Bronchial epithelial cell (primary cell): Measurements from ENCODE around the gene STARD13. TPM values are rescaled to one million over a fixed set of nuclear protein-coding genes. Genes with fewer than 3 reads are reported as not detected.
A peak's percentile ranks its signal among the peaks of the same experiment; 100 is the strongest.

ENCODE experiments used
- DNase-seq: peaks from one replicate; pipeline ENCODE4 v3.0.0-alpha.2; 2010; ENCODE audit warnings: low read depth
- FAIRE-seq: peaks from 2 replicates; lab custom pipeline; 2011; peaks lifted over from hg19 to GRCh38; lab: Jason Lieb, UNC
- H3K27me3 ChIP-seq: 2 replicates; pipeline ENCODE4 v1.5.1; 2011; ENCODE audit warnings: low read length; ENCODE audit not compliant: control insufficient read depth, insufficient read depth
- H3K36me3 ChIP-seq: 2 replicates; pipeline ENCODE4 v1.5.1; 2011; ENCODE audit warnings: low read length; ENCODE audit not compliant: control insufficient read depth, insufficient read depth
- H3K4me3 ChIP-seq: 2 replicates; pipeline ENCODE4 v1.5.1; 2011; ENCODE audit warnings: mild to moderate bottlenecking, low read depth, low read length, control low read depth
- total RNA-seq: library from RNA; depleted of rRNA; stranded (reverse); fragments of >200 nt; gene quantifications from 2 replicates; pipeline ENCODE4 v1.2.1, GENCODE V29; 2014
- TF ChIP-seq, protein P1 (sequence below): IDR thresholded peaks from 2 replicates; pipeline ENCODE4 v1.5.1; 2011; ENCODE audit warnings: mild to moderate bottlenecking, moderate library complexity, low read length, control low read depth, inconsistent platforms; ENCODE audit not compliant: insufficient read depth, severe bottlenecking

STARD13 gene
- total RNA-seq, 1 donor from 2014 or later: 2.1 TPM

- Histone ChIP-seq H3K36me3 (no peaks in the 10 kb centered on the region), H3K4me3 (no peak overlapping the region), H3K27me3 (no peaks in the 10 kb centered on the region)
- DNase-seq: peak; percentile 42
- FAIRE-seq: peak; percentile 28
- TF ChIP-seq, protein P1, sequence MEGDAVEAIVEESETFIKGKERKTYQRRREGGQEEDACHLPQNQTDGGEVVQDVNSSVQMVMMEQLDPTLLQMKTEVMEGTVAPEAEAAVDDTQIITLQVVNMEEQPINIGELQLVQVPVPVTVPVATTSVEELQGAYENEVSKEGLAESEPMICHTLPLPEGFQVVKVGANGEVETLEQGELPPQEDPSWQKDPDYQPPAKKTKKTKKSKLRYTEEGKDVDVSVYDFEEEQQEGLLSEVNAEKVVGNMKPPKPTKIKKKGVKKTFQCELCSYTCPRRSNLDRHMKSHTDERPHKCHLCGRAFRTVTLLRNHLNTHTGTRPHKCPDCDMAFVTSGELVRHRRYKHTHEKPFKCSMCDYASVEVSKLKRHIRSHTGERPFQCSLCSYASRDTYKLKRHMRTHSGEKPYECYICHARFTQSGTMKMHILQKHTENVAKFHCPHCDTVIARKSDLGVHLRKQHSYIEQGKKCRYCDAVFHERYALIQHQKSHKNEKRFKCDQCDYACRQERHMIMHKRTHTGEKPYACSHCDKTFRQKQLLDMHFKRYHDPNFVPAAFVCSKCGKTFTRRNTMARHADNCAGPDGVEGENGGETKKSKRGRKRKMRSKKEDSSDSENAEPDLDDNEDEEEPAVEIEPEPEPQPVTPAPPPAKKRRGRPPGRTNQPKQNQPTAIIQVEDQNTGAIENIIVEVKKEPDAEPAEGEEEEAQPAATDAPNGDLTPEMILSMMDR: no peak
Measured at GRCh38 chr13:33150126-33150525, 135.4 kb downstream of the STARD13 start.

DNA sequence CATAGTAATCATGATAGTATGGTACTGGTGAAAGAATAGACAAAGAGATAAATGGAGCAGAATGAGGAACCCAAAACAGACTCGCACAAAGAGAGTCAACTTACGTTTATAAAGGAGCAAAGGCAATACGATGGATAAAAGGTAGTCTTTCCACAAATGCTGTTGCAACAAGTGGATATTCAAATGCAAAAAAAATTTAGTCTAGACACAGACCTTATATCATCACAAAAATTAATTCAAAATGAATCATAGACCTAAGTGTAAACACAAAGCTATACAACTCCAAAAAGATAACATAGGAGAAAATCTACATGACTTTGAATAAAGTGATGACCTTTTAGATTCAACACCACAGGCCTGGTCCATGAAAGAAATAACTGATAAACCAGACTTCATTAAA lies 137.7 kb downstream of the STARD13 start:
- DNase-seq: peak; percentile 10
- Histone ChIP-seq H3K4me3 (no peak overlapping the region), H3K27me3 (no peaks in the 10 kb centered on the region), H3K36me3 (no peaks in the 10 kb centered on the region)
- no peak for FAIRE-seq
- TF ChIP-seq, protein P1: no peak

- no peak overlapping the region for H3K4me3 ChIP-seq
- FAIRE-seq (no peak), DNase-seq (no peak)
- TF ChIP-seq, protein P1: no peak
- no peaks in the 10 kb centered on the region for H3K27me3 ChIP-seq
- H3K36me3 ChIP-seq: no peaks in the 10 kb centered on the region
Measured at GRCh38 chr13:33146843-33147611, 138.5 kb downstream of the STARD13 start.

GRCh38 chr13:33145667-33146066 lies 139.9 kb downstream of the STARD13 start:
- Histone ChIP-seq H3K4me3 (no peak overlapping the region), H3K27me3 (no peaks in the 10 kb centered on the region), H3K36me3 (no peaks in the 10 kb centered on the region)
- TF ChIP-seq, protein P1: no peak
- DNase-seq (no peak), FAIRE-seq (no peak)

- TF ChIP-seq, protein P1: no peak
- Histone ChIP-seq H3K27me3 (no peaks in the 10 kb centered on the region), H3K4me3 (no peak overlapping the region), H3K36me3 (no peaks in the 10 kb centered on the region)
- FAIRE-seq (no peak), DNase-seq (no peak)
Measured at GRCh38 chr13:33144358-33144784, 141.2 kb downstream of the STARD13 start.
